ENCODE results near the gene GFY.

GFY gene

DNA sequence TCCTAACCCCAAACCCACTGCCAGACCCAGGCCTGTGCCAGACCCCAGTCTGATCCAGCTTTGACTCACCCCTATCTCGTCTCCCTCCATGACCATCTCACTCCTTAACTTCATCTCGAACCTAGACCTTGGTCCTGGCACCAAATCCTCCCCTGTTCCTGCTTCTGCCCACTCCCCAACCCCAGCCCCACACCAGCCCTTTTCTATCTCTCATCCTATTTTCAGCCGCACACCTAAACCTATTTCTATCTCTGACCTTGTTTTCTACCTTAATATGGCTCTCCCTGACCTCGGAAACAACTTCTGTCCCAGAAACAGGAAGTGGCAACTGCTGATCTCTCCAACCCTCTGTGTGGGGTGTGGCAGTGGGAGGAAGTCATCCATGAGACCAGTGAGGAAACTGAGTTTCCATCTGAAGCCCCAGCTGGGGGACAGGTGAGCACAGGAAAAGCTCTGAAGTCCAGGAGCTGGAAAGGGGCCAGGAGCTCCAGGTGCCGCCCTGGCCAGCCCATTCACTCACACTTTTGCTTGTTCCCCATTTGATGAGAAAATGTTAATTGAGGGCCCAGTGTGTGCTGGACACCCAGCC, 15.7 kb upstream of the GFY start:
- DNase-seq: no peak

DNA sequence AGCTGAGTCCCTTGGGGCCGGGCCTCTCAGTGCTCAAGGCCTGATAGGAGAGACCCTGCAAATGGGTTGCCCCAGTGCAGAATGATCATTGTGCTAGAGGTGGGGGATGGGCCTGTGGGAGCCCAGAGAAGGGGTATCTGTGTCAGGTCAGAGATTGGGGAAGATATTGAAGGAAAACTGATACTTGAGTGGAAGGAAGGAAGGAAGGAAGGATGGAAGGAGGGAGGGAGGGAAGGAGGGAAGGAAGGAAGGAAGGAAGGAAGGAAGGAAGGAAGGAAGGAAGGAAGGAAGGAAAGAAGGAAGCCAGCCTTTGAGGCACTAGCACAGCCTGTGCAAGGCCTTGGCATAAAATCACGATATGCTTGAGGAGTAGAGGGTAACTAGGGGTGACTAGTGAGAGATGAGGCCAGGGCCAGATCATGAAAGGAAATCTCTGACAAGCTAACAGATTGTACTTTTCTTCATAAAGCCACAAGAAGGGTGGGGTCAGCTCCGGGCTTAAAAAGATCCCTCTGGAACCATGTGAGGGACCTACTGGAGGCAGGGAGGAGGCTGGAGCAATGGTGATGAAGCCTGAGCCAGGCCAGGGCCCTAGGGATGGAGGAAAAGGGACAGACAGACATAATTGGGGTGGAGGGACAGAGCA, 13.4 kb upstream of the GFY start:
- DNase-seq: no peak

DNA sequence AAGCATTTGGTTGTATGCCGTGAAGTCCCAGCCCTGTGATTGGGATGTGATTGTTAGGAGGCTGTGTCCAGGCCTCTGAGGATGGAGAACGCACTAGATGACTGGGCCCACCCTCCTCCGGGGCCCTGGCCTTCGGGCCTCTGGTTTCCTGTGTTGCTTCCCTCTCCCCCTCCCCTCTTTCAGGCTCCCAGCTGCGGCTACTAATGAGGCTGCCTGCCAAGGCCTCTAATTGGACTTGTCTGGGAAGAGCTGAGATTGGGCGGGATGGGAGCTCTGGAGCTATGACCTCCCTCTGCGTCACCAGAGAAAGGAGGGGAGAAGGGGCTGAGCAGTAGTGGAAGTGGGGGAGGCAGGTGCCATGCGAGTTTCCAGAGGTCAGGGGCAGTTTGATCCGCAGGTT, 11.8 kb upstream of the GFY start:
- no peak for DNase-seq

DNA sequence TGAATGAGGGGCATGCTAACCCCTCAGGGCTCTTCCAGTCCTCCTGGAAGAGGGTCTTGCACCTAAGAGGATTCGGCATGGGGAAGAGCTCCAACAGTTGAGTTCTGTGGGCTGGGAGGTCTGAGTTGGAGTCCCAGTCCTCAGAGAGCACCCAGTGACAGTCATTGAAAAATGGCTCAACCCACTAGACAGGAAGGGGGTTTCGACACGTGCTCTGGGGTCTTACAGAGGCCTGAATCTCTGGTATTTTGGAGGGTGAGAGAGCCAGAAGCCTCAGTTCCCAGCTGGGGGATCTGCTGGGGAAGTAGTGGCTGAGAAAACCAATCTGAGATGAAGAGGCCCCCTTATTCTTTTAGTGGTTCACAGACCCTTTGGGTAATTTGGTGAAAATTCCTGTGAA, 10.9 kb upstream of the GFY start:
- no peak for DNase-seq

DNA sequence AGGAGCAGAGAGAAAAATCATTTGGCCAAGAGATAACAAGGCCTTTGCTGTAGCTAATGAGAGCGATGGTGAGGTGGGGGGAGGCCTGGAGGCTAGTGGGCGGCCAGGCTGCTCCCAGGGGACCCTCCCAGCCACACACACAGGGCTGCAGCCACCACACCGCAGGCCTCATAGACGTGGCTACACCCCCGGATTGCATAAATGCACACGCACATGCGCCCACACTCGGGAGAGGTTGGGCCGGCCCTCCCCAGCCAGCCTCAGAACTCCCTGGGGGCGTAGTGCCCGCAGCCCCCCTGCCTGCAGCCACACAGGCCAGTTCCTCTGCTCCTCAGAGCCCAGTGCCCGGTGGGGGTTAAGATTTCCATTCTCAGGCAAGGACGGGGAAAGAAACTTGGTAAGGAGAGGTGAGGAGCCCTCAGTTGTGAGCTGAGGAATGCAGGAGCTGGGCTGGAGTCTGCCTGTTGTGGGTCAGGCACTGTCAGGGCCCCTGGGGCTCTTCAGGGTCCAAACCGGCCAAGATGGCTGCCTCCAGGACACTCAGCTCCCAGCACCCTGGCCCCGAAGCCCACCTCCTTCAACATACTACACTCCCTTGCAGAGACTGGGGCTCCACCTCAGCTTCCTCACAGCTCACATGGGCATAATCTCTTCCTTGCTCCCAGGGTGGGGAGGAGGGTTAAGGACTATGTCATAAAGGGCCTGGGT, 9.9 kb upstream of the GFY start:
- DNase-seq: no peak

DNA sequence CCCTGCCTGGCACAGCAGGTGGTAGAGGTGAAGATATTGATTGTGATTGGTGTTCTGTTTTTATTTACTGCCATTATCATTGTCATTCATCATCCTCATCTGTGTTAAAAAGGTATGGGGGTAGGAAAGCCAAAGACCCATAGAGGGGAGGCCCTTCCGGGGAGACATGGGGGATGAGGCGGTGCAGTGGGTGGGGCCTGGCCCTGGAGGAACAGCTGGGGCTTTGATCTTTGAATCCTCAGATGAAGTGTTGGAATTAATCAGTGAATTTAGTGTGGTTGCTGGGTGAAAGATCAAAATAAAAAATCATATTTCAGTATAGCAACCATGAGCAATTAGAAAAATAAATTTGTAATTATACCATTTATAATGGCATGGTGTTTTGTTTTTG, 9.4 kb upstream of the GFY start:
- DNase-seq: no peak

DNA sequence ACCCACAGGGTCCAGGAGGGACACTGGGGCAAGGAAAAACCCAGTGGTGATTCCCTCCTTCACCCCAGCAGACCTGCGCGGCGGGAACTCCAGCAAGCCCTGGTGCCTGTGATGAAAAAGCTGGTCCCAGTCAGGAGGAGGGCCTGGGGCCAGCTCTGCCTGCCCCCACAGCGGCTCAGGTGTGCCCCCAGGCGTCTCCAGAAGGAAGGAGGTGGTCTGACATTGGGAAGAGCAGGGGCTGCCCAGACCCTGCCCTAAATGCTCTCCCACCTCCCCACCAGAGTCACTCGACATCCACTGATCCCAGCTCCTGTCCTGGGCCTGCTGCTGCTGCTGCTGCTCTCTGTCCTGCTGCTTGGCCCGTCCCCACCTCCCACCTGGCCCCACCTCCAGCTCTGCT, 8.1 kb upstream of the GFY start:
- DNase-seq: no peak

DNA sequence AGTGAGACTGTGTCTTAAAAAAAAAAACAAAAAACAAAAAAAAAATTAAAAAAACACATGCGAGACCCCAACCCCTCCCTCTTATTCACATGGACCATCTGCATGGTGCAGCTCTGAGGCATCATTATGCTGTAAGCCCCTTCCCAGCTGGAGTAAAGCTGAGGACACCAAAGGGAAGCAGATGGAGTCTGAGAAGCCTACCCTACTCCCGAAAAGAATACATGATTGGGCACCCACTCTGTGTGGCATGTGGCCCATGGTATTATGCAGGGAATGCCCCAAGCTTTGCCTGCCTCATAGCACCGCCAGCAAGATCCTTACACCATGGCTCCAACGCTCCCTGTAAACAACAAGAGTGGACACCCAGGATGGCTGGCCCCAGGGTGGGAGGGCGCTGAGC, 6.7 kb upstream of the GFY start:
- no peak for DNase-seq

DNA sequence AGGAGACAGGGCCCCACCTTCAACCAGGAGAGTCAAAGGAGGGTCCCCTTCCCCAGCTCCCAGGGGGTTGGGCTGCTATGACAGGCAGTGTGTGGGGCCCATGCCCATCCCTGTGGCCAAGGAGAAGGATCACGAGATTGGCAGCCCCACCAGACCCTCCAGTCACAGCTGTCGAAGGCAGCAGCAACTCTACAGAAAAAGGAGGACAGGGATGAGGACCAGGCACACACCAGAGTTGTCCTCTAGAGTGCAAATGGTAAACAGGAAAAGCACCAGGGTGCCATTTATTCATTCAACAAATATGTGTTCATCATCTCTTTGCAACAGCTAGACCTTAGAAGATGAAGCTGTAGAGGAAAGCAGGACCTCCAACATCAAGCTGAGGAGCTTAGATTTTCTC, 6.0 kb upstream of the GFY start:
- DNase-seq: no peak

DNA sequence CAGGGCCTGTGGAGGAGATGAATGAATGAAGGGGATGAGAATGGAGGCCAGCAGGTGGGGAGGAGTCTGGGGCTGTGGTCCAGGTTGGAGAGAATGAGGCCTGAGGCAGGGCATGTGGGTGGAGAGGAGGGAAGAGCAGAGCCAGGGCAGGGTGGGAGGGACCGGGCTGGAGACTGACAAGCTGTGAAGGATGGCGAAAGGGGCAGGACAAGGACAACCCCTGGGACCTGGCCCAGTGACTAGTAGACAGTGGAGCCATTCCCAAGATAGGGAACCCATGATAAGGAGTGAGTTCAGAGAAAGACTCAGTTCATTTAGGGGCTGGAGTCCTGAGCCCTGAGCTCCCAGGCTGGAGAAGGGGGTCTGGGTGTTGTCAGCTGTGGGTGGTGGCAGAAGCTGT, 5.0 kb upstream of the GFY start:
- no peak for DNase-seq

DNA sequence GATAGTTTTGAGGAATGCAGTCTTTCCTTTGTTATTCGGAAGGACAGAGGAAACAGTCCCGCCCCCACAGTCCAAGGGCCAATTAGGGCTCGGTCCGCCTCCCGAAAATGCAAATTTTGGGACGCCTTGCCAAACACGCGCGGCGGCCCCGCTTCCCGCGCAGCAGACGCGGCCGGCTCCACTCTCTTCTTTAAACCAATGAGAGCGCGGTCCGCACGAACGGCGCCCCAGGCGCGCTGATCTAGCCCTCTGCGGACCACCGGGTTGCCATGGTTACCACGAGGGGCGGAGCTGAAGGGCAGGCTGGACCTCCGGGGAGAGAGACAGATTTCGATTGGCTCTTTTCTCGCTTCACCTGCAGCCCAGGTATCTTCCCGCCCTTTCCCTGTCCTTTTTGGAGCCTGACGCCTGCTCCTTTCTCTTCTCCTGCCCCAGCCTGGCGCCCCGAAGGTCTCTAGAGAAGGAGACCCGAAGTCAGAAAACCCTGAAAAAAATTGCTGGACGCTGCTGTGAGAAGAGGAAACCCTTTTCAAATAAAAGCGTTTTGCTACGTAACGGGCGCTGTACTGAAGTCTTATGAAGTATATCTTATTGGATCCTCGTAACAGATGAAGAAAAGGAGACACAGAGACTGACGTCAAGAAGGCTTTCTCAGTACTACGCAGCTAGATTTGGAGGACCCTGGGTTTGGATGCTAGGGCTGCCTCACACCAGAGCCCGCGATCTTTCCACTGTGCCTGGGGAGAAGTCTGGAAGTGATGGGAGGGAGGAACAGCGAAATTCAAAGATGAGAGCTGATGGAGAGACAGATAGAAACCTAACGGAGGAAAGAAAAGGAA, 3.9 kb upstream of the GFY start:
- no peak for DNase-seq

DNA sequence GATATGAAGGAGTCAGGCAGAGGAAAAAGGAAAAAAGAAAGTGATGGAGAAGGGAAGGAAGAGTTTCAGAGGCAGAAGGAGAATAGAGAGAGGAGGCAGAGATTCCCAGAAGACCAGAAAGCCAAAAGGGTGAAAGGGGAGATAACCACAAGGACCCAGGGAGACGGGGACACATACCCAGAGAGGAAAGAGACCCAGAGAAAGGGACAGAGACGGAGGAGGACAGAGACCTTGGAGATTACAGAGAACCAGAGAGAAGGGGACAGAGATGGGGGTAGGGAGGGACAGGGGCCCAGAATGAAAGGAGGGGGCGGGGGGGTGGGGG, 3.3 kb upstream of the GFY start:
- no peak for DNase-seq

DNA sequence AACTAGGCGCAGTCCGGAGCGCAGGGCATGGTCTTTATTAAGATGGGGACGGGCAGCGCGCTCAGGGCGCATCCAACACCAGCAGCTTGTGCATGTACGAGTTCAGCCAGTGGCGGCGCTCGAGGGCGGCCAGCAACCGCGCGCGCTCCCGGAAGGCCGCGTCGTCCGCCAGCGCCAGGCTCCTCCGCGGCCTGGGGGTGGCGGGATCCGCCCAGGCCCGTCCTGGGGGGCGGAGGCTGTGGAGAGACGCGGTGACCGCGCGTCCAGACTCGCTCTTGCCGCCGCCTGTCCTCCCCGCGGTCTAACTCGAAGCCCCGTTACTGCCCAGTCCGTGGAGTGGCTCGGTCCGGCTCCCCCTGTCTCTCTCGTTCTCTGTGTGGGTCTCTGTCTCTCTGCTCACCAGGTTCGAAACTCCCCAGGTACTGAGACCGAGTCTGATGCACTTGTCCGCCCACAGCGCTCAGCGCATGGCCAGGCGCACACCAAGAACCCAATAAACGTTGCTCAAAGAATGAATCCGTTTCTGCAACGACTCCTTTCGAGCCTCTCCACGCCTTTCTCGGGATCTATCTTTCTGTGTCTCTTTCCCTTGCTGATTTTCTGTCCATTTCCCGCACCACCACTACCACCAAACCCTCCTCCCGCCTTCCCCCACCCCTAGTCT, 2.6 kb upstream of the GFY start:
- DNase-seq: no peak

DNA sequence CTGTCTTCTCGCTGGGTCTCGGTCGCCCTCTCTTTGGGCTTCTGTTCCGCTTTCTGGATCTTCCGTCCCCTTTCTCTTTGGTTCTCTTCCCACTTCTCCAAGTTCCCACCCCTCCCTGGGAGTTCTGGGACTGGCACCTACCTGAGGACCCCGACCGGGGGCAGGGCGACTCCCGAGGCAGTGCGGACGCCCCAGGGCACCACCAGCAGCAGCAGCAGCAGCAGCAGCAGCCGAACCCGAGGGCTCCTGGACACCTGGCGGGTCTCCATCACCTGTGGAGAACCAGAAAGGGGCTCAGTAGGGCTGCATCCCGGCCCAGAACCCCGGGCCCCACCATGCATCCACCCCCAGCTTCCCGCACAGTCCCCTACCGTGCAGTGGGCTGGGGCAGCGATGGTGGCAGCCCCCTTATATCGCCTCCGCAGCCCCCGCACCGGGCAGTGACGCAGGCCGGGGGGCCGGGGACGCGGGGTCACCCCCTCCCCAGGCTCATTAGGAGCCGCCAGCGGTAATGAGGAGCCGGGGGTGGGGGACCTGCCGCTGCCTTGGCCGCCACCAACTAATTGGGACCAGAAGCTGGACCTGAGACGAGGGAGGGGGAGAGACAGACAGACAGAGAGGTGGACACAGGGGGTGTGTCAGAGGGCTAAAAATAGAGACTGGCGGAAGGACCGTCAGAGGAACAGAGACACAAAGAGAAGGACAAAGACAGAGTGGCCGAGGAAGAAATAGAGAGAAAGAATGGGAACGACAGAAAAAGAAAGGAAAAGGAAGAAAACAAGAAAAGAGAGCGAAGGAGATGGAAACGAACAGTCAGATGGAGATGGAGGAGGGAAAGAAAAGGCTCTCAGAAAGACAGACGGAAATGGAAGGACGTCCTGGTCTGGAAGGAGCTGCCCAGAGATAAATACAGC, 1.9 kb upstream of the GFY start, which contains the start of gene PTH2:
Gene PTH2 (minus strand): TSS at position 371 of the 914 bp plus-strand sequence. CDS start 102 bp downstream, at position 269.
- no peak for DNase-seq

DNA sequence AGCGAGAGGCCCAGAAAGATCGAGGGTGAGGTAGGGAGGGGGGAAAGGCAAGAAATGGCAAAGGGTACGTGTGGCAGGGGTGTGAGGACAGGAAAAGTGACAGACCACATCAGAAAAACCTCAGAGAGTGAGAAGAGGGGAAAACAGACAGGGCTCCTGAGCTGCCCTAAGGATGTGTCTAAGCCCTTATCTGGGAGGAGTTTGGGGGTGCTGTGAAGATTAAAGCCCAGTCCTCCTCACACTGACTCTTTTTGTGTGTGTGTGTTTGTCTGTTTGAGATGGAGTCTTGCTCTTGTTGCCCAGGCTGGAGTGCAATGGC, 1.2 kb upstream of the GFY start:
- DNase-seq: no peak

DNA sequence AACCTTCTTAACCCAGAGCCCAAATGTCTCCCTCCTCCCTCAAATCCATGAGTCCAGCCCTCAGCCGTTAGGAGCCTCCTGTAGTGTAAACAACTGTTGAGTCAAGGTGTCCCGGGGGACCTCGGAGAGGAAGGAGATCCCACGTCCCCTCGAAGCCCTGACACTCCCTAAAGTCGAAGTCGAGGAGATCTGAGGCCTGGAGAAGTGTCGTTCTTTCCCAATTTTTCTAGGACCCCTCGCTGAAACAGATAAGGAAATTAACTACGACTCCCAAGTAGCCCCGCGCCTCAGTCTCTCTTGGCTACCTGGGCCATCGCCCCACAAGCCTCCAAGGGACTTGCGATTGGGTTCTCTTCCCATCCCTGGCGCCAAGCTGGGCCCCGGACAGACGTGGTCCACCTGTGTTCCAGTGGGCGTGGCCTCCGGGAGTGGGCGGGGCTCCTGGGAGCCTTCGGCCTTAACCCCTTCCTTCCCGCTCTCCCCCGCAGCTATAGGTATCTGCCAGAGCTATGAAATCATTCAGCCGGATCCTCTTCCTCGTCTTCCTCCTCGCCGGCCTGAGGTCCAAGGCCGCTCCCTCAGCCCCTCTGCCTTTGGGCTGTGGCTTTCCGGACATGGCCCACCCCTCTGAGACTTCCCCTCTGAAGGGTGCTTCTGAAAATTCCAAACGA, 869 bp downstream of the GFY start:
- no peak for DNase-seq

DNA sequence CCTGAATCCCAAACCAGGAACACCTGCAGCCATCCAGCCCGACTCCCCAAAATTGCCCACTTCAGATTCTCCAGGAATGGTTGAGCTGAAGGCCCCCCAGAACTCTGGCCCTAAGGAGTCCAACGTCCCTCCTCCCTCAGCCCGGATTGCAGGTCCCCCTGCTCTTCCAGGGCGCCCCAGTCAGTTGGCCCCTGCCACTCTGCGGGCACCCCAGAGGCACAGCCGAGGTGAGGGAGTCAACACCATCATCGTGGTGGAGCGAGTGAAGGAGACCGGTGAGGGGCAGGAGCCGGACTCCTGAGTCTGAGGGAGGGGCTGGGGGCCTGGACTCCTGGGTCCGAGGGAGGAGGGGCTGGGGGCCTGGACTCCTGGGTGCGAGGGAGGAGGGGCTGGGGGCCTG, 2.2 kb downstream of the GFY start:
- no peak for DNase-seq

DNA sequence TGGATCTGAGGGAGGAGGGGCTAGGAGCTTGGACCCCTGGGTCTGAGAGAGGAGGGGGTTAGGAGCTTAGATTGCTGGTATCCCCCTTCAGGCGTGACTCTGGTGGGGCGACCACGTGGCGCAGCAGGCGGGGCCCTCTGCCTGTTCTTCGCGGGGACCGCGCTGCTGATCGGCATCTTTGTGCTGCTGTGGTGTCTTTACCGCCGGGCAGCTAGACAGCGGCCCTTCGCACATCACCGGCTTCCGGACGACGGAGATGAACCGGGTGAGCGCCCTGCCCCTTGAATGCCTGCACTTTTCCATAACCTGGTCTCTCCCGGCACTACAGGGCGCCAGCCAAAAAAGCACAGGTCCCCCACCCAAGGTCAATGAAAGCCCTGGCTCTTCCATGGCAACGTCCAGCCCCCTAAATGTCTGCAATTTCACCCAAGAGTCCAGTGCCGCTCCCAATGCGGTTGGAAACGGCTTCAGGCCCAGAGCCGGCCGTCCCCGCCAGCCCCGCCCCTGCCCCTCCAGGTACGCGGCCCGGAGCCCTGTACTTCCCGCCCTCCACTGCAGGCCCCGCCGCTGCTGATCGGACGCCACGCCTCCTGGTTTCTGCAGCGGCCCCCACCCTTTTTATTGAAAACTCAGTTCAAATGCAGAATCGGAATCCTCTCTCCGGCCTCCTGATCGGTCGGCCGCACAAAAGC, 2.8 kb downstream of the GFY start:
- no peak for DNase-seq

DNA sequence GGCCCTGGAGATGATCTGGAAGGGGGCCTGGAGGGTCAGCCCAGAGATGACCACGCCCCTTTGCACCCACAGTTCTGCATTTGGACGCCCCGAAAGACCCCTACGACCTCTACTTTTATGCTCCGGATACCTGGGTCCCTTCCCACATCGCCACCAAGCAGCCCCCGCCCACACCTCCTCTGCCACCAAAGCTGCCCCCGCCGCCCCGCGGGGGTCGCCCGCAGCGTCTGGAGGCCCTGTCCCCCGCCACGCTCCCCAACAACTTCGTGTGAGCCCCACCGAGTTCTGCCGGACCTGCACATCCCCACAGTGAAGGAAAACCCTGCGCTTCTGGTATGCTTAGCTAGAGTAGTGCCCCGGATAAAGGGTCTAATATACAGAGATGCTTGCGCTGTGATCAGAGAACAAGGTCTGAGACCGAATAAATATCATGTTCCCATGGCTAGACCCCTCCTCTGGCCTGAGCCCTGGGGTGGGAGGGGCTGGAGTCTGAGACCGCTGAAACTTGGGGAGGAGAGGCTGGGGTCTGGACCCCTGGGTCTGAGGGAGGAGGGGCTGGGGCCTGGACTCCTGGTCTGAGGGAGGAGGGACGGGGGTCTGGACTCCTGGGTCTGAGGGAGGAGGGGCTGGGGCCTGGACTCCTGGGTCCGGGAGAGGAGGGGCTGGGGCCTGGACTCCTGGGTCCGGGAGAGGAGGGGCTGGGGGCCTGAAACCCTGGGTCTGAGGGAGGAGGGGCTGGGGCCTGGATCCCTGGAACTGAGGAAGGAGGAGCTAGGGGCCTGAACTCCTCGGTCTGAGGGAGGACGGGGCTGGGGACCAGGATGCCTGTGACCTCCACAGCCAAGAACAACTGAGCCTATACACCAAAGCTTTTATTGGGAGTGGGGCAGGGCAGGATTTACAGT, 3.6 kb downstream of the GFY start:
- no peak for DNase-seq

DNA sequence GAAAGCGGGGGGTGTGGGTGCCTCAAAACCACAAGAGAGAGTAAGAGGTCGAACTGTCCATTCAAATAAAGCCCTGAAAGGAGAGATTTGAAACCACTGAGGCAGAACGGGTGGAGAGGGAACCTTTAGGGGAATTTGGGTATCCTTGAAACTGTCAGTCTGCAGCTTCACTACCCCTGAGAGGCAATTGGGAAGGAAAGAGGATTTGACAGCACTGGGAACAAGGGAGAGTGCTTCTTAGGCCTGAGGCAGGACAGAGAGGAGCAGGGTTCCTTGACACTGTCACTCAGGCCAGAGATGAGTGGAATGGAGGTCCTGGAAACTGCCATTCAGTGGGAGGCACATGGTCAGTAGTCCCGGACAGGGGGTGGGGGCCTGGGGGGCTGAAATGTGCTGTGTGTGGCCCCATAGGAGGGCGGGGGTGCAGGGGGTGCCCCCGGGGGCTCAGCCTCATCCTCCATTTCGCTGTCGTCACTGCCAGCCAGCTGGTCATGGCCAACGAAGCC, 5.0 kb downstream of the GFY start:
- DNase-seq: no peak
